Heart right ventricle (tissue), 16 donors: ENCODE results near the gene SSX2IP. TPM values are rescaled to one million over a fixed set of nuclear protein-coding genes. Genes with fewer than 3 reads are reported as not detected.
"Not testable (repeated sequence)": the region's sequence is repeated elsewhere in the genome, so short reads cannot be mapped to it uniquely, and the experiment has no call there.

Experiments used
- ATAC-seq, 8 donors: fragments of 200-7000 bp; cut with Tn5 transposase; one replicate each; pipeline ENCODE4 v1.9.1; 2020; ENCODE audit warnings: mild to moderate bottlenecking in 8 of 8, moderate library complexity in 8 of 8, moderate number of reproducible peaks in 1 of 8
- DNase-seq, 2 donors: peaks; one replicate each; pipeline ENCODE4 v3.0.0-alpha.2; 2020
- H3K27ac ChIP-seq, 10 donors: fragments of 200-600 bp; sonication (generic) in 2 of 10; one replicate each; pipeline versions ENCODE4 v1.5.0 to v1.8.0; 2020 to 2022; ENCODE audit warnings: mild to moderate bottlenecking in 3 of 10
- H3K27me3 ChIP-seq, 7 donors: fragments of 200-600 bp; one replicate each; pipeline ENCODE4 v1.8.0; 2021 to 2022; ENCODE audit warnings: mild to moderate bottlenecking in 2 of 7
- H3K36me3 ChIP-seq, 9 donors: fragments of 200-600 bp; sonication (generic) in 1 of 9; one replicate each; pipeline versions ENCODE4 v1.5.0 to v1.8.0; 2020 to 2022; ENCODE audit warnings: mild to moderate bottlenecking in 2 of 9
- H3K4me1 ChIP-seq, 9 donors: fragments of 200-600 bp; sonication (generic) in 1 of 9; one replicate each; pipeline versions ENCODE4 v1.5.0 to v1.8.0; 2020 to 2022; ENCODE audit warnings: mild to moderate bottlenecking in 4 of 9
- H3K4me3 ChIP-seq, 10 donors: fragments of 200-600 bp; sonication (generic) in 2 of 10; one replicate each; pipeline versions ENCODE4 v1.5.0 to v1.8.0; 2020 to 2022; ENCODE audit warnings: mild to moderate bottlenecking in 7 of 10, moderate library complexity in 2 of 10
- H3K9me3 ChIP-seq, 11 donors: fragments of 200-600 bp in 10 of 11; sonication (generic) in 2 of 11; one replicate each; pipeline versions ENCODE4 v1.5.0 to v1.8.0; 2013 to 2022; ENCODE audit warnings: mild to moderate bottlenecking in 2 of 11, control low read depth in 1 of 11, moderate library complexity in 1 of 11
- WGBS, 2 donors: extraction: QIAGEN DNeasy Blood & Tissue Kit; methylation state at CpG; one replicate each; pipeline ENCODE4 v1.1.7; 2013; ENCODE audit warnings: inconsistent platforms in 1 of 2; 5-methylcytosine and 5-hydroxymethylcytosine counted together
- intact Hi-C, 10 donors: fragments of 100-400 bp; cut with DNase I; formaldehyde crosslinking; loops; one replicate each; pipeline versions ENCODE4 v1.11.1 to v1.14.2; 2022
- polyA plus RNA-seq, 2 donors: library from polyadenylated mRNA; stranded (reverse); fragments of 200-250 nt; gene quantifications; one replicate each; pipeline ENCODE4 v1.2.3, GENCODE V29; 2013
- total RNA-seq, 10 donors: library from RNA; stranded (reverse); fragmentation: NEBNext Ultra II Directional in 3 of 10; extraction: Animal tissue kit (Norgen Biotek cat#: 25700) in 3 of 10; gene quantifications; one replicate each; pipeline versions ENCODE4 v1.2.1 to v1.2.4, GENCODE V29; 2021 to 2023
- TF ChIP-seq, protein P1 (sequence below), 9 donors: fragments of 200-600 bp; sonication (generic) in 2 of 9; IDR thresholded peaks; one replicate each; pipeline versions ENCODE4 v1.5.0 to v1.8.0; 2021 to 2022; ENCODE audit warnings: antibody characterized with exemption in 9 of 9, mild to moderate bottlenecking in 5 of 9, moderate library complexity in 1 of 9
- donor health status: Arrhythmogenic right ventricular cardiomyopathy.
- donor health status: ischemic (EF 13 %, LVEDD 7.1; RV severe dilation, severe dysfunction).
- donor health status: healthy with polysubstance abuse.
- donor health status: DM: no; HTN: yes; CAD: no.
- donor health status: DM: no; HTN: no; CAD: no.
- donor health status: ischemic (EF 25% LVEDD 6.9; RV normal size, moderate dysfunction).
- donor health status: ischemic (EF 25% LVEDD 5.7; RV mildly dilated, moderate dysfunction).
- donor health status: healthy.
- donor health status: DM: yes; HTN: yes; CAD: no.
- donor health status: Ischemic cardiomyopathy.
- donor health status: ischemic (EF 35%, LVEDD 5.7; RV mildly dilated, moderate dysfunction).
- donor health status: nonischemic (EF 11% LVEDD 7.7; RV severe dilation, severe dysfunction).
- donor health status: DM: yes; HTN: yes; CAD: no.
- donor health status: PGD.
- donor health status: ischemic (EF 29% LVEDD 5.4; RV normal size, mild dysfunction).
- donor health status: nonischemic (EF 23%, LVEDD 6.1; RV moderate dilation, normal function).

Gene SSX2IP
- total and polyA plus RNA-seq, 12 donors: 2.9 to 14.9 (median 11.0) TPM

DNA sequence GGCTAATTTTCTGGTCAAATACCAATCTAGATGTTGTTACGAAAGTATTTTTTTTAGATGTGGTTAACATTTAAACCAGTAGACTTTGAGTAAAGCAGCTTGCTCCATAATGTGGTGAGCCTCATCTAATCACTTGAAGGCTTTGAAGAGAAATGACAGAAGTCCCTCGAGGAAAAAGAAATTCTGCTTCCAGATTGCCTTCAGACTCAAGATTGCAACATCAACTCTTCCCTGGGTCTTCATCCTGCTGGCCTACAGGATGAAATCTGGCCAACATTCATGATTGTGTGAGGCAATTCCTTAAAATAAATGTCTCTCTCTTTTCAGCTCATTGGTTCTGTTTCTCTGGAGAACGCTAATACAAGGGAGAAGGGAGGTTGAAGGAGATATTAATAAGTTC is 32.5 kb upstream of the SSX2IP start:
- intact Hi-C loops: no loop called here
- TF ChIP-seq, protein P1, sequence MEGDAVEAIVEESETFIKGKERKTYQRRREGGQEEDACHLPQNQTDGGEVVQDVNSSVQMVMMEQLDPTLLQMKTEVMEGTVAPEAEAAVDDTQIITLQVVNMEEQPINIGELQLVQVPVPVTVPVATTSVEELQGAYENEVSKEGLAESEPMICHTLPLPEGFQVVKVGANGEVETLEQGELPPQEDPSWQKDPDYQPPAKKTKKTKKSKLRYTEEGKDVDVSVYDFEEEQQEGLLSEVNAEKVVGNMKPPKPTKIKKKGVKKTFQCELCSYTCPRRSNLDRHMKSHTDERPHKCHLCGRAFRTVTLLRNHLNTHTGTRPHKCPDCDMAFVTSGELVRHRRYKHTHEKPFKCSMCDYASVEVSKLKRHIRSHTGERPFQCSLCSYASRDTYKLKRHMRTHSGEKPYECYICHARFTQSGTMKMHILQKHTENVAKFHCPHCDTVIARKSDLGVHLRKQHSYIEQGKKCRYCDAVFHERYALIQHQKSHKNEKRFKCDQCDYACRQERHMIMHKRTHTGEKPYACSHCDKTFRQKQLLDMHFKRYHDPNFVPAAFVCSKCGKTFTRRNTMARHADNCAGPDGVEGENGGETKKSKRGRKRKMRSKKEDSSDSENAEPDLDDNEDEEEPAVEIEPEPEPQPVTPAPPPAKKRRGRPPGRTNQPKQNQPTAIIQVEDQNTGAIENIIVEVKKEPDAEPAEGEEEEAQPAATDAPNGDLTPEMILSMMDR (IDR thresholded peaks at IDR 0.05): no peak
- Histone ChIP-seq H3K27ac (peak overlapping the region in 4 of 10 donors; percentile 12 to 48 (median 36)), H3K4me3 (no peak overlapping the region), H3K36me3 (no peaks in the 10 kb centered on the region), H3K9me3 (no peaks in the 10 kb centered on the region), H3K4me1 (peaks cover 0 to 7% (median 4%) of the 10 kb centered on the region in 9 donors), H3K27me3 (peaks cover 0 to 5% (median 0%) of the 10 kb centered on the region in 7 donors)
- WGBS, 2 donors: 75 to 77% methylated on average over 3 of the region's 3 CpGs
- ATAC-seq: peak in 7 of 8 donors; percentile 40 to 76 (median 53)
- no peak for DNase-seq

DNA sequence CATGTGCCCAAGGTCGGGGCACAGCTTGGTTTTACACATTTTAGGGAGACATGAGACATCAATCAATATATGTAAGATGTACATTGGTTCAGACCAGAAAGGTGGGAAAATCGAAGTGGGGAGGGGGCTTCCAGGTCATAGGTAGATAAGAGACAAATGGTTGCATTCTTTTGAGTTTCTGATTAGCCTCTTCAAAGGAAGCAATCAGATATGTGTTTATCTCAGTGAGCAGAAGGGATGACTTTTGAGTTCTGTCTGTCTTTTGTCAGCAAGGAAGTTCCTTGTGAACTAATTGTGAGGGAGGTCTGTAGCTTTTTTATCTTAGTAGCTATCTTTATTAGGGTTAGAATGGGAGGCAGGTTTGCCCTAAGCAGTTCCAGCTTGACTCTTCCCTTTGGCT is 31.6 kb upstream of the SSX2IP start:
- 50 to 63% methylated on average over 2 of the region's 2 CpGs for WGBS, 2 donors

DNA sequence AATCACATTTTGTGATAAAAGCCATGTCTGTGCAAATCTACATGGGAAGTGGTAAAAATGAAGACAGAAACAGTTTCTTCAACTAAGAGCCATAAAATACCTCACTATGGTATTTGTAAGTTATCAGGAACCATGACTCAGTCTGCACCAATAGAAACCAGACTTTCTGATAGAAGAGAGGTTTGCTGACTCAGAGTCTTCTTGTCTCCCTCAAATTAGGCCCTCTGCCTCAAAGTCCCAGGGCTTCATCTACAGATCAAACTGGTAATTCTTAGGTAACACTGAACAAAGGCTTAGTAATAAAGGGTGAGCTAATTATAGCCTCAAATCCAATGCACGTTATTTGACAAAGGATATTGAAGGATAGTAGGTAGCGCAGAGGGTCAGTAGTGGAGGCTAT is 30.9 kb upstream of the SSX2IP start:
- Histone ChIP-seq H3K27ac (peak overlapping the region in 3 of 10 donors; percentile 33 to 81 (median 67)), H3K9me3 (no peaks in the 10 kb centered on the region), H3K4me1 (peaks cover 0 to 7% (median 3%) of the 10 kb centered on the region in 9 donors), H3K27me3 (peaks cover 0 to 5% (median 0%) of the 10 kb centered on the region in 7 donors), H3K4me3 (no peak overlapping the region), H3K36me3 (no peaks in the 10 kb centered on the region)
- ATAC-seq (no peak), DNase-seq (no peak)
- WGBS, 2 donors: 75 to 81% methylated on average over 2 of the region's 2 CpGs
- intact Hi-C loops: no loop called here
- TF ChIP-seq, protein P1 (IDR thresholded peaks at IDR 0.05): no peak

More for the DNA sequence above, 31.6 kb upstream of the SSX2IP start:
- H3K4me1 ChIP-seq, intact Hi-C loops, H3K36me3 ChIP-seq, H3K4me3 ChIP-seq, H3K27me3 ChIP-seq, ATAC-seq, H3K9me3 ChIP-seq, DNase-seq: not testable (repeated sequence)
- peak overlapping the region in 2 of 10 donors; percentile 4 to 81 for H3K27ac ChIP-seq

DNA sequence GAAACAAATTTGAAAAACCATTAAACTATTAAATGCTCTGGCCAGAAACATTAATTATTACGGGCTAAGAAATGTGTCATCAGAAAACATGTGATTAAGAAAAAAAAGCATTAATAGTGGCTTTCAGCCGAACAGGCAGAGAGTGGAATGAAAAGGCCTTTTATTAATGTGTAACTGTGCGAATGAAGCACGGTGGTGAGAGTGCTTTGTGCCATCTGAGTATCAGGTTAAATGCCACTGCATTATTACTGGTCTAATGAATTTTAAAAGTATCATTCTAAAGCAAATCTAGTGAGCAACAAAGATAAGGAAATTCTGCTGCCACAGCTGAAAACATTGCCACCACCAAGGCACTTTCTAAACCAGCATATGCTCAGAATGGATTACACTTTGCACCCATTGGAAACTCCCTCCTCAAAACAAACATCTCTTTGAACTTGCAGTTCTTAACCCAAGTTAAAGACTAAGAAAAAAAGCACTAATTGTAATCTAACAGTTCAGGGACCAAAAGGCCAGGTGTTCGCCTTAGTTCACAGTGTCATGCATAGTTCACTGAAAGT is 30.0 kb upstream of the SSX2IP start:
- 75% methylated on average over 5 of the region's 5 CpGs for WGBS, 2 donors
- intact Hi-C loops: no loop called here
- H3K27ac ChIP-seq: peak overlapping the region in 7 of 10 donors; percentile 17 to 81 (median 63)
- no peak overlapping the region for H3K4me3 ChIP-seq
- H3K36me3 ChIP-seq: no peaks in the 10 kb centered on the region
- H3K4me1 ChIP-seq: peaks cover 0 to 10% (median 3%) of the 10 kb centered on the region in 9 donors
- ATAC-seq (peak in 3 of 8 donors; percentile 28 to 31 (median 30)), DNase-seq (no peak)
- TF ChIP-seq, protein P1 (IDR thresholded peaks at IDR 0.05): no peak
- H3K9me3 ChIP-seq: no peaks in the 10 kb centered on the region
- H3K27me3 ChIP-seq: peaks cover 0 to 5% (median 0%) of the 10 kb centered on the region in 7 donors
